ENCODE data around the gene TNNI3K.
"Not testable (repeated sequence)": the region's sequence is repeated elsewhere in the genome, so short reads cannot be mapped to it uniquely, and the experiment has no call there.

The TNNI3K gene

GRCh38 chr1:74235153-74235552 lies at the start of gene TNNI3K:
Gene TNNI3K (plus strand): TSS chr1:74235387. CDS start chr1:74235452, 65 bp downstream.
- no peak for DNase-seq

GRCh38 chr1:74193908-74194307 lies 41.3 kb upstream of the TNNI3K start:
- DNase-seq, result no peak

GRCh38 chr1:74195339-74195738 lies 39.8 kb upstream of the TNNI3K start:
- DNase-seq, result no peak

GRCh38 chr1:74197255-74197654 lies 37.9 kb upstream of the TNNI3K start:
- DNase-seq, result no peak

- DNase-seq, result peak; percentile 98
Observed at GRCh38 chr1:74197657-74198552, 37.3 kb upstream of the TNNI3K start, which contains the start of the genes FPGT and LRRIQ3. Gene FPGT (plus strand): TSS chr1:74198242. CDS start chr1:74198279, 37 bp downstream. Gene LRRIQ3 (minus strand): TSS chr1:74198176. CDS start chr1:74183684, 14,492 bp downstream.

GRCh38 chr1:74199504-74199903 lies 35.7 kb upstream of the TNNI3K start:
- no peak for DNase-seq

- DNase-seq, result no peak
Observed at GRCh38 chr1:74205266-74205665, 29.9 kb upstream of the TNNI3K start.

GRCh38 chr1:74215229-74215628 lies 20.0 kb upstream of the TNNI3K start:
- DNase-seq, result no peak

- DNase-seq, result no peak
Observed at GRCh38 chr1:74222701-74223100, 12.5 kb upstream of the TNNI3K start.

- no peak for DNase-seq
Observed at GRCh38 chr1:74223453-74223852, 11.7 kb upstream of the TNNI3K start.

GRCh38 chr1:74236440-74236839 lies 1.3 kb downstream of the TNNI3K start:
- no peak for DNase-seq

GRCh38 chr1:74237035-74237434 lies 1.8 kb downstream of the TNNI3K start:
- DNase-seq, result no peak

- DNase-seq, result no peak
Observed at GRCh38 chr1:74237787-74238186, 2.6 kb downstream of the TNNI3K start.

- DNase-seq, result no peak
Observed at GRCh38 chr1:74245168-74245772, 10.1 kb downstream of the TNNI3K start.

GRCh38 chr1:74246315-74246714 lies 11.1 kb downstream of the TNNI3K start:
- DNase-seq, result no peak

GRCh38 chr1:74247881-74248528 lies 12.8 kb downstream of the TNNI3K start:
- DNase-seq, result no peak

- DNase-seq, result not testable (repeated sequence)
Observed at GRCh38 chr1:74253243-74253824, 18.1 kb downstream of the TNNI3K start.

GRCh38 chr1:74266001-74266400 lies 30.8 kb downstream of the TNNI3K start:
- no peak for DNase-seq

GRCh38 chr1:74271503-74271902 lies 36.3 kb downstream of the TNNI3K start:
- no peak for DNase-seq

- no peak for DNase-seq
Observed at GRCh38 chr1:74280642-74281396, 45.6 kb downstream of the TNNI3K start.

GRCh38 chr1:74286414-74286813 lies 51.2 kb downstream of the TNNI3K start:
- no peak for DNase-seq

- no peak for DNase-seq
Observed at GRCh38 chr1:74314438-74314837, 79.3 kb downstream of the TNNI3K start.
